H1 (cell line): ENCODE measurements around the gene ULBP1. TPM values are rescaled to one million over a fixed set of nuclear protein-coding genes. Genes with fewer than 3 reads are reported as not detected.
A peak's percentile ranks its signal among the peaks of the same experiment; 100 is the strongest.
"Not testable (repeated sequence)": the region's sequence is repeated elsewhere in the genome, so short reads cannot be mapped to it uniquely, and the experiment has no call there.

Source experiments
- CTCF ChIA-PET: fragments of 300-600 bp; sonication (Branson Sonifier 250); formaldehyde crosslinking; loops from one replicate; lab custom pipeline; 2021; ENCODE audit not compliant: partially characterized antibody; lab: Charles Lee
- POLR2A ChIA-PET: fragments of 300-600 bp; sonication (Branson Sonifier 250); formaldehyde crosslinking; loops from one replicate; lab custom pipeline; 2021; ENCODE audit warnings: inconsistent platforms; ENCODE audit not compliant: partially characterized antibody; lab: Charles Lee
- DNase-seq, 2 experiments: peaks; one replicate each; pipeline versions ENCODE4 v3.0.0 to v3.0.0-alpha.2; 2010 to 2022; ENCODE audit warnings: low spot score in 2 of 2, low read depth in 1 of 2, mixed read lengths in 1 of 2
- FAIRE-seq: peaks from 2 replicates; lab custom pipeline; 2011; peaks lifted over from hg19 to GRCh38; lab: Jason Lieb, UNC
- H2AFZ ChIP-seq: 2 replicates; pipeline ENCODE4 v1.8.1; 2012; ENCODE audit warnings: low read length, inconsistent platforms
- H2AK5ac ChIP-seq: 2 replicates; pipeline ENCODE4 v1.6.1; 2013; ENCODE audit warnings: low read depth, low read length
- H2BK120ac ChIP-seq: replicated peaks from 2 replicates; pipeline ENCODE3; 2013; ENCODE audit warnings: low read depth, low read length, inconsistent platforms
- H2BK12ac ChIP-seq: 2 replicates; pipeline ENCODE4 v1.6.1; 2013; ENCODE audit warnings: low read depth, low read length
- H2BK15ac ChIP-seq: 2 replicates; pipeline ENCODE4 v1.6.1; 2013; ENCODE audit warnings: low read length
- H2BK20ac ChIP-seq: 2 replicates; pipeline ENCODE4 v1.6.1; 2013; ENCODE audit warnings: low read length
- H2BK5ac ChIP-seq: 2 replicates; pipeline ENCODE4 v1.6.1; 2013; ENCODE audit warnings: low read depth, low read length
- H3K14ac ChIP-seq: 2 replicates; pipeline ENCODE4 v1.6.1; 2013; ENCODE audit warnings: inconsistent platforms; ENCODE audit not compliant: insufficient read length
- H3K18ac ChIP-seq: 2 replicates; pipeline ENCODE4 v1.6.1; 2013; ENCODE audit warnings: low read length; ENCODE audit errors: extremely low read depth
- H3K23ac ChIP-seq: 2 replicates; pipeline ENCODE4 v1.6.1; 2013; ENCODE audit warnings: inconsistent platforms; ENCODE audit not compliant: insufficient read length
- H3K23me2 ChIP-seq: 2 replicates; pipeline ENCODE4 v1.6.1; 2013; ENCODE audit warnings: low read depth, low read length
- H3K27ac ChIP-seq: 2 replicates; pipeline ENCODE4 v1.6.1; 2011; ENCODE audit warnings: low read depth, low read length, inconsistent platforms
- H3K27me3 ChIP-seq, 4 experiments: replicated peaks in 1 of 4; 1 replicate in 1 of 4; 2 replicates in 3 of 4; pipeline versions ENCODE4 v1.6.1 to v1.8.1; 2011 to 2013; ENCODE audit warnings: low read length in 3 of 4, mild to moderate bottlenecking in 3 of 4, inconsistent platforms in 2 of 4, mixed read lengths in 2 of 4, moderate library complexity in 1 of 4; ENCODE audit not compliant: control insufficient read depth in 3 of 4, insufficient read depth in 3 of 4; ENCODE audit errors: extremely low read depth in 1 of 4
- H3K36me3 ChIP-seq, 4 experiments: 2 replicates each; pipeline versions ENCODE4 v1.6.1 to v1.8.1; 2011 to 2013; ENCODE audit warnings: mild to moderate bottlenecking in 4 of 4, low read length in 3 of 4, moderate library complexity in 2 of 4, control low read depth in 1 of 4, inconsistent platforms in 1 of 4; ENCODE audit not compliant: insufficient read depth in 4 of 4, control insufficient read depth in 2 of 4
- H3K4ac ChIP-seq: replicated peaks from 2 replicates; pipeline ENCODE3; 2013; ENCODE audit warnings: low read length, low read depth, mixed read lengths, inconsistent platforms; ENCODE audit not compliant: insufficient read length
- H3K4me1 ChIP-seq, 4 experiments: replicated peaks in 1 of 4; 1 replicate in 1 of 4; 2 replicates in 3 of 4; pipeline versions ENCODE4 v1.6.1 to v1.8.1; 2011 to 2013; ENCODE audit warnings: low read length in 3 of 4, inconsistent platforms in 2 of 4, mixed read lengths in 1 of 4; ENCODE audit not compliant: insufficient read depth in 4 of 4, control insufficient read depth in 3 of 4
- H3K4me2 ChIP-seq, 2 experiments: 2 replicates each; pipeline versions ENCODE4 v1.6.1 to v1.8.1; 2011 to 2013; ENCODE audit warnings: low read depth in 2 of 2, low read length in 2 of 2, control low read depth in 1 of 2, inconsistent platforms in 1 of 2, mild to moderate bottlenecking in 1 of 2; ENCODE audit not compliant: insufficient read depth in 1 of 2
- H3K4me3 ChIP-seq, 4 experiments: fragments of 200-600, 300-600 bp in 1 of 4; sonication (generic), shearing (Covaris generic), sonication (Bioruptor Twin) in 1 of 4; 2 replicates each; pipeline versions ENCODE4 v1.5.1 to v1.8.1; 2011 to 2016; ENCODE audit warnings: low read length in 4 of 4, low read depth in 3 of 4, control low read depth in 2 of 4, inconsistent platforms in 2 of 4, mild to moderate bottlenecking in 2 of 4, mixed read lengths in 1 of 4, moderate library complexity in 1 of 4; ENCODE audit not compliant: insufficient read depth in 2 of 4; ENCODE audit errors: extremely low read depth in 1 of 4
- H3K56ac ChIP-seq: replicated peaks from 2 replicates; pipeline ENCODE3; 2013; ENCODE audit warnings: low read depth, mild to moderate bottlenecking, mixed read lengths, low read length, inconsistent platforms; ENCODE audit not compliant: insufficient read length
- H3K79me1 ChIP-seq: 2 replicates; pipeline ENCODE4 v1.6.1; 2013; ENCODE audit warnings: low read depth, low read length, control low read depth
- H3K79me2 ChIP-seq, 2 experiments: 2 replicates each; pipeline versions ENCODE4 v1.6.1 to v1.8.1; 2012 to 2013; ENCODE audit warnings: low read length in 2 of 2, mild to moderate bottlenecking in 2 of 2, inconsistent platforms in 1 of 2; ENCODE audit not compliant: insufficient read depth in 2 of 2, control insufficient read depth in 1 of 2
- H3K9ac ChIP-seq, 4 experiments: replicated peaks in 1 of 4; 1 replicate in 1 of 4; 2 replicates in 3 of 4; pipeline versions ENCODE4 v1.6.1 to v1.8.1; 2011 to 2013; ENCODE audit warnings: low read depth in 3 of 4, low read length in 3 of 4, control low read depth in 2 of 4, mild to moderate bottlenecking in 2 of 4, moderate library complexity in 2 of 4, inconsistent platforms in 1 of 4; ENCODE audit errors: extremely low read depth in 1 of 4
- H3K9me3 ChIP-seq, 2 experiments: 2 replicates each; pipeline versions ENCODE4 v1.6.1 to v1.8.1; 2012 to 2013; ENCODE audit warnings: mild to moderate bottlenecking in 2 of 2, moderate library complexity in 2 of 2, control low read depth in 1 of 2, inconsistent platforms in 1 of 2, low read depth in 1 of 2, low read length in 1 of 2, mixed read lengths in 1 of 2; ENCODE audit not compliant: insufficient read depth in 2 of 2
- H4K20me1 ChIP-seq, 2 experiments: replicated peaks in 1 of 2; 2 replicates each; pipeline versions ENCODE3 to v1.8.1; 2011 to 2013; ENCODE audit warnings: inconsistent platforms in 2 of 2, low read length in 2 of 2, mild to moderate bottlenecking in 1 of 2; ENCODE audit not compliant: insufficient read depth in 2 of 2, control insufficient read depth in 1 of 2
- H4K5ac ChIP-seq: 2 replicates; pipeline ENCODE4 v1.6.1; 2013; ENCODE audit warnings: low read length, low read depth, mixed read lengths, inconsistent platforms; ENCODE audit not compliant: insufficient read length
- H4K8ac ChIP-seq: 2 replicates; pipeline ENCODE4 v1.8.0; 2013; ENCODE audit warnings: mild to moderate bottlenecking, moderate library complexity, low read length, inconsistent platforms; ENCODE audit not compliant: insufficient read depth; ENCODE audit errors: extremely low read depth
- H4K91ac ChIP-seq: replicated peaks from 2 replicates; pipeline ENCODE3; 2013; ENCODE audit warnings: low read length, mixed read lengths, inconsistent platforms; ENCODE audit not compliant: insufficient read length
- CBX8 ChIP-seq: fragments of 300-800, 300-1000 bp; sonication (generic); IDR thresholded peaks from 2 replicates; pipeline ENCODE4 v1.7.1; 2016; ENCODE audit warnings: low read depth, low read length, borderline replicate concordance
- HDAC2 ChIP-seq, 2 experiments: fragments of 300-600 bp in 1 of 2; sonication (generic) in 1 of 2; IDR thresholded peaks; 2 replicates each; pipeline ENCODE4 v1.6.1; 2011 to 2012; ENCODE audit warnings: low read depth in 2 of 2, low read length in 2 of 2, mild to moderate bottlenecking in 2 of 2, moderate library complexity in 2 of 2, borderline replicate concordance in 1 of 2, inconsistent platforms in 1 of 2
- MAFK ChIP-seq: IDR thresholded peaks from 2 replicates; pipeline ENCODE4 v1.6.1; 2012; ENCODE audit warnings: low read depth, mild to moderate bottlenecking, improper control_type of control experiment, low read length
- POLR2A ChIP-seq, 2 experiments: IDR thresholded peaks; 1 replicate in 1 of 2; 2 replicates in 1 of 2; pipeline ENCODE4 v1.6.1; 2011; ENCODE audit warnings: low read depth in 2 of 2, low read length in 2 of 2, mild to moderate bottlenecking in 2 of 2; ENCODE audit errors: control extremely low read depth in 1 of 2
- RAD21 ChIP-seq, 2 experiments: IDR thresholded peaks in 1 of 2; conservative IDR thresholded peaks in 1 of 2; 2 replicates each; pipeline ENCODE4 v1.6.1; 2011; ENCODE audit warnings: low read depth in 2 of 2, low read length in 2 of 2, improper control_type of control experiment in 1 of 2, inconsistent platforms in 1 of 2, mild to moderate bottlenecking in 1 of 2, moderate library complexity in 1 of 2
- RNF2 ChIP-seq: fragments of 200-900, 300-1000 bp; sonication (generic); IDR thresholded peaks from 2 replicates; pipeline ENCODE4 v1.7.1; 2016; ENCODE audit warnings: borderline replicate concordance, low read depth, mild to moderate bottlenecking, antibody characterized with exemption, low read length; ENCODE audit not compliant: poor library complexity, severe bottlenecking; ENCODE audit errors: missing control alignments
- SAP30 ChIP-seq: fragments of 300-600 bp; sonication (generic); IDR thresholded peaks from 2 replicates; pipeline ENCODE4 v1.7.1; 2012; ENCODE audit warnings: low read length, moderate library complexity, mild to moderate bottlenecking, inconsistent platforms; ENCODE audit not compliant: insufficient read depth, insufficient replicate concordance
- SP2 ChIP-seq: IDR thresholded peaks from 2 replicates; pipeline ENCODE4 v1.6.1; 2012; ENCODE audit warnings: mild to moderate bottlenecking, low read length, inconsistent platforms
- SP4 ChIP-seq: IDR thresholded peaks from 2 replicates; pipeline ENCODE4 v1.6.1; 2012; ENCODE audit warnings: low read length, inconsistent platforms
- TEAD4 ChIP-seq: IDR thresholded peaks from 2 replicates; pipeline ENCODE4 v1.6.1; 2012; ENCODE audit warnings: low read depth, low read length, inconsistent platforms, mixed read lengths
- WGBS, 2 experiments: shearing (Covaris generic) in 1 of 2; methylation state at CpG; one replicate each; pipeline versions ENCODE4 v1.1.6 to v1.1.7; 2013 to 2015; ENCODE audit warnings: low lambda C conversion rate in 2 of 2, mixed read lengths in 2 of 2, inconsistent platforms in 1 of 2, low coverage in 1 of 2, missing lambda C conversion rate in 1 of 2; ENCODE audit not compliant: insufficient replicate concordance in 2 of 2, insufficient coverage in 1 of 2, insufficient read length in 1 of 2; ENCODE audit errors: extremely low coverage in 1 of 2, missing lambda C conversion rate in 1 of 2; 5-methylcytosine and 5-hydroxymethylcytosine counted together
- polyA plus RNA-seq, 7 experiments: library from polyadenylated mRNA; depleted of rRNA in 3 of 7; stranded (reverse) in 5 of 7; unstranded in 2 of 7; fragments of >200 nt in 5 of 7; fragments of 200-250 nt in 2 of 7; gene quantifications; 1 replicate in 5 of 7; 2 replicates in 1 of 7; 4 replicates in 1 of 7; pipeline versions ENCODE4 v1.2.1 to v1.2.3, GENCODE V29; 2011 to 2013; ENCODE audit warnings: missing spikeins in 2 of 7, mixed read lengths in 2 of 7
- total RNA-seq: library from RNA; stranded (reverse); fragmentation: NEBNext Ultra II Directional; extraction: Animal tissue kit (Norgen Biotek cat#: 25700); gene quantifications from 2 replicates; pipeline ENCODE4 v1.2.1, GENCODE V29; 2021

ULBP1 gene
- total and polyA plus RNA-seq, 2 of the 8 experiments (the other 6 are each of a cell fraction or from before 2014, with no cell fraction given): 0.32 to 0.60 TPM

GRCh38 chr6:149965194-149966020, 1.7 kb downstream of the ULBP1 start (continued):
- TF ChIP-seq RNF2 (peak; percentile 85), RAD21 (IDR thresholded peaks at IDR 0.05 in 1 of 2, conservative IDR thresholded peaks at IDR 0.05 in 1 of 2; ENCODE audit: low read depth in 2 of 2, low read length in 2 of 2) (no peak), POLR2A (IDR thresholded peaks at IDR 0.05; ENCODE audit: control extremely low read depth in 1 of 2, low read depth in 2 of 2, low read length in 2 of 2) (no peak), SP4 (no peak), MAFK (no peak), TEAD4 (no peak), CBX8 (peak; percentile 77; the same call in 1 of the 2 replicates), HDAC2 (IDR thresholded peaks at IDR 0.05; ENCODE audit: borderline replicate concordance in 1 of 2, low read depth in 2 of 2, low read length in 2 of 2) (no peak), SP2 (no peak), SAP30 (no peak)

GRCh38 chr6:149966319-149966718, 2.6 kb downstream of the ULBP1 start:
- H2BK15ac ChIP-seq, H3K4me2 ChIP-seq, H2BK120ac ChIP-seq, CTCF ChIA-PET, H3K9ac ChIP-seq, DNase-seq, H4K8ac ChIP-seq, H2AK5ac ChIP-seq, H4K91ac ChIP-seq, H4K5ac ChIP-seq, H3K9me3 ChIP-seq, H3K4me3 ChIP-seq, FAIRE-seq, H3K27ac ChIP-seq, H3K18ac ChIP-seq, H3K23me2 ChIP-seq, H2BK20ac ChIP-seq, H3K56ac ChIP-seq, H2BK5ac ChIP-seq, H3K79me2 ChIP-seq, H2AFZ ChIP-seq, H2BK12ac ChIP-seq, H3K36me3 ChIP-seq, H3K4ac ChIP-seq, H3K23ac ChIP-seq, H3K79me1 ChIP-seq, POLR2A ChIA-PET, H4K20me1 ChIP-seq, H3K14ac ChIP-seq: not testable (repeated sequence)
- peaks cover 41 to 84% (median 66%) of the 10 kb centered on the region in 4 experiments for H3K27me3 ChIP-seq
- H3K4me1 ChIP-seq: peaks cover 0 to 20% (median 17%) of the 10 kb centered on the region in 4 experiments; a peak in 5 of 7 replicates
- 70% methylated on average over 2 of the region's 2 CpGs; no CpG with 5 or more reads in 1 of the 2 experiments for WGBS, 2 experiments
